ENCODE measurements around the gene AKAP13. TPM values are rescaled to one million over a fixed set of nuclear protein-coding genes. Genes with fewer than 3 reads are reported as not detected.

AKAP13 gene
- total RNA-seq, 3 donors from 2014 or later = 198 to 331 (median 259) TPM

DNA sequence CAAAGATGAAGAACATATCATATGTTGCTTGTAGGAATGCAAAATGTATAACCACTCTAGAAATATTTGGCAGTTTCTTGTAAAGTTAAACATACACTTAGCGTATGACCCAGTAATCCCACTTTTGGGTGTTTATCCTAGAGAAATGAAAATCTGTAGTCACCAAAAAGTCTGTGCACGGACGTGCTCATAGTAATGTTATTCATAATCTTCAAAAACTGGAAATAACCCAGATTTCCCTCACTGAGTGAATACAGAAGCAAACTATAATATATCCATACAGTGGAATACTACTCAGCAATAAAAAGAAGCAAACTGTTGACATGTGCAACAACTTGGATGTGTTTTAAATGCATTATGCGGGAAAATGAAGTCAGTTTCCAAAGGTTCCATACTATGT, 155.9 kb downstream of the AKAP13 start:
- H3K27ac ChIP-seq = no peak overlapping the region
- H3K27me3 ChIP-seq = no peaks in the 10 kb centered on the region
- H3K4me1 ChIP-seq = no peaks in the 10 kb centered on the region
- intact Hi-C loops (cut with DNase I; ENCODE audit: low total_unique reads) = no loop called here
- H3K9me3 ChIP-seq = no peaks in the 10 kb centered on the region
- H3K36me3 ChIP-seq = no peaks in the 10 kb centered on the region
- DNase-seq (ENCODE audit: low spot score in 2 of 2) = no peak
- TF ChIP-seq, protein P1, sequence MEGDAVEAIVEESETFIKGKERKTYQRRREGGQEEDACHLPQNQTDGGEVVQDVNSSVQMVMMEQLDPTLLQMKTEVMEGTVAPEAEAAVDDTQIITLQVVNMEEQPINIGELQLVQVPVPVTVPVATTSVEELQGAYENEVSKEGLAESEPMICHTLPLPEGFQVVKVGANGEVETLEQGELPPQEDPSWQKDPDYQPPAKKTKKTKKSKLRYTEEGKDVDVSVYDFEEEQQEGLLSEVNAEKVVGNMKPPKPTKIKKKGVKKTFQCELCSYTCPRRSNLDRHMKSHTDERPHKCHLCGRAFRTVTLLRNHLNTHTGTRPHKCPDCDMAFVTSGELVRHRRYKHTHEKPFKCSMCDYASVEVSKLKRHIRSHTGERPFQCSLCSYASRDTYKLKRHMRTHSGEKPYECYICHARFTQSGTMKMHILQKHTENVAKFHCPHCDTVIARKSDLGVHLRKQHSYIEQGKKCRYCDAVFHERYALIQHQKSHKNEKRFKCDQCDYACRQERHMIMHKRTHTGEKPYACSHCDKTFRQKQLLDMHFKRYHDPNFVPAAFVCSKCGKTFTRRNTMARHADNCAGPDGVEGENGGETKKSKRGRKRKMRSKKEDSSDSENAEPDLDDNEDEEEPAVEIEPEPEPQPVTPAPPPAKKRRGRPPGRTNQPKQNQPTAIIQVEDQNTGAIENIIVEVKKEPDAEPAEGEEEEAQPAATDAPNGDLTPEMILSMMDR (IDR thresholded peaks at IDR 0.05) = no peak
- TF ChIP-seq POLR2AphosphoS5 (IDR thresholded peaks at IDR 0.05) (no peak), POLR2A (IDR thresholded peaks at IDR 0.05) (no peak)
- H3K4me3 ChIP-seq = no peak overlapping the region

DNA sequence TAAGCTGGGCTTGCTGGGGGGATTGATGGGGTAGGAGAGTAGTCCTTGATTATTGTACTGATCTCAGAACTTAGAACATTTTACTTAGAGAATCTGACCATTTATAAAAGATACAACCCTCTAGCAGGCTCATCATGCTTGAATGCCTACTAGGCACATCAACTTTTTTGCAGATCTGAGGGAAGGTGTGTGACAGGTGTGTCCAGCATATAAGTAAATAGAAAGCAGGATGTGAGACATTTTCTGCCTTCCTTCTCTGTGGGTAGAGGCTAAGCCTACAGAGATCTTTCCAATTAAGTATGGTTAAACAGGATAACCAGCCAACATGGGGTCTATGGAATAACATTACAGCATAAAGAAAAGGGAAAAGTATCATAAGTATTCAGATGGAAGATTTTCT, 159.1 kb downstream of the AKAP13 start:
- TF ChIP-seq POLR2A (IDR thresholded peaks at IDR 0.05) (no peak), POLR2AphosphoS5 (IDR thresholded peaks at IDR 0.05) (no peak)
- TF ChIP-seq, protein P1 (IDR thresholded peaks at IDR 0.05) = no peak
- H3K36me3 ChIP-seq = no peaks in the 10 kb centered on the region
- H3K9me3 ChIP-seq = no peaks in the 10 kb centered on the region
- H3K27me3 ChIP-seq = no peaks in the 10 kb centered on the region
- no peak overlapping the region for H3K4me3 ChIP-seq
- H3K27ac ChIP-seq = no peak overlapping the region
- no peak for DNase-seq (ENCODE audit: low spot score in 2 of 2)
- H3K4me1 ChIP-seq = no peaks in the 10 kb centered on the region
- intact Hi-C loops (cut with DNase I; ENCODE audit: low total_unique reads) = no loop called here

DNA sequence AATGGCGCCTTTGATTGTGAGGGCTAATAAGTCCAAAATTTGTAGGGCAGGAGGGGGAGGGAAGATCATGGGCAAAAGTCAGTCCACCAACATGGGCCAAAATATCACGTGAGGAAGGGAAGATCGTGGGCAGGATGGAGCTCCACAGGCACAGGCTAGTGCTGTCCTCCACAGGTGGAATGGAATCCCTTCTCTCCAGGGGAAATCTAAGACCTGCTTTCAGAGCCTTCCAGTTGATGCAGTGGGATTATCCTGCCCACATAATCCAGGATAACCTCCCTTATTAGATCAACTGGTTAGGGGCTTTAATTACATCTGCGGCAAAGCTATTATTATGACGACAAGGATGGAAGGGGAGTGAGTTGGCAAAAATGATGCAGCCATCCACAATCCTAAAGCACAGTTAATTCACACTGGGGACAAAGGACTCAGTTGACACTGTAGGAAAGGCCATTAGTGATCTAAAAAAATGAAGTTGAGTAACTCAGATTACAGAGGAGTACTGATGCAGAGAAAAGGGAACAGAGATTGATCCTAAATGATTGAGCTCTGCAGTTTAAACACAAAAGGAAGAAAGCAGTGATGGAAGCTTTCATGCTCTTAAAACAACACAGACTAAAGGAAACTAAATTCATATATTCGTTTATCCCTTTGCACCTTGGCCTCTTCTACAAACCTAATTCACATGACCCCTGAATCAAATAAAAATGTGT, 159.8 kb downstream of the AKAP13 start:
- no peak overlapping the region for H3K4me3 ChIP-seq
- no peaks in the 10 kb centered on the region for H3K9me3 ChIP-seq
- H3K36me3 ChIP-seq = no peaks in the 10 kb centered on the region
- intact Hi-C loops (cut with DNase I; ENCODE audit: low total_unique reads) = no loop called here
- H3K27me3 ChIP-seq = no peaks in the 10 kb centered on the region
- no peaks in the 10 kb centered on the region for H3K4me1 ChIP-seq
- TF ChIP-seq POLR2AphosphoS5 (IDR thresholded peaks at IDR 0.05) (no peak), POLR2A (IDR thresholded peaks at IDR 0.05) (no peak)
- TF ChIP-seq, protein P1 (IDR thresholded peaks at IDR 0.05) = no peak
- DNase-seq (ENCODE audit: low spot score in 2 of 2) = no peak
- no peak overlapping the region for H3K27ac ChIP-seq

DNA sequence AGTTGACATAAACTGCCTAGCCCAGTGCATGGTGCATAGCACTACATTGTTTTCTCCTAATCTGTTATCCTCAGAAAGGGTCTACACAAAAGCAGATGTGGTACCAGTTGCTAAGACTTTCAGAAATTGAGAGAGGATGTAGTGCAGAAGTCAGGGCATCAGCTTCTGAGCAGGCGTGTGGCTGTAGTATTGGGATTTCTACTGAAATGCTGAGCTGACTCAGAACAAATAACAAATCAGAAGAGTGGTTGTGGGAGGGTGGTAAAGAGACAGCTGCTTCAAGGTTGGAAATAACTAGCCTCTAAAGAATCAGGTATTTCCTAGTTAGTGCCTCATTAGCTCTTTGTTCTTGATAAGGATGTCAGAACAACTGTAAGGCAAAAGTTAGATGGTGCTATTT, 161.3 kb downstream of the AKAP13 start:
- H3K27ac ChIP-seq = peak overlapping the region; percentile 84

DNA sequence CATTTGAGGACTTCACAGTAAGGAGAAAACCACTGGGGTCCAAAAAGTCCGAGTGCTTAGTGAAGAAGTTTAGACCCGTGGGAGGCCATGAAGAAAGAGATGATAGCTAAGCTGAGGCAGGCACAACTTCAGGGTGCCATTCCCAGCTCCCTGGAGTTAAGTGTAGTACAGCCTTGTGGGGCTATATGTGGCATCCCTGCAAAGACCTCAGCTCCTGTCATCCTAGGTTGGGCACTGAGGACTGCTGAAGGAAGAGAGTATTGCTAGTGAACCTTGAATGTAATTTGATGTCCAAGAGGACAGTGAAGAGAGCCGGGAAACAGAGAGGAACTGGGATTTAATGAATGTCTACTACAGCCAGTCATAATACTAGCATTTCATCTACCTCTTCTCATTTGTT, 162.1 kb downstream of the AKAP13 start:
- H3K27me3 ChIP-seq = no peaks in the 10 kb centered on the region
- TF ChIP-seq POLR2AphosphoS5 (IDR thresholded peaks at IDR 0.05) = no peak
- TF ChIP-seq POLR2A (IDR thresholded peaks at IDR 0.05) = no peak
- TF ChIP-seq, protein P1 (IDR thresholded peaks at IDR 0.05) = no peak
- no peak overlapping the region for H3K4me3 ChIP-seq
- no peaks in the 10 kb centered on the region for H3K36me3 ChIP-seq
- H3K27ac ChIP-seq = peak overlapping the region; percentile 84
- H3K4me1 ChIP-seq = no peaks in the 10 kb centered on the region
- DNase-seq (ENCODE audit: low spot score in 2 of 2) = no peak
- intact Hi-C loops (cut with DNase I; ENCODE audit: low total_unique reads) = no loop called here
- H3K9me3 ChIP-seq = no peaks in the 10 kb centered on the region

More for the DNA sequence above, 161.3 kb downstream of the AKAP13 start:
- Histone ChIP-seq H3K36me3 (no peaks in the 10 kb centered on the region), H3K4me1 (no peaks in the 10 kb centered on the region), H3K9me3 (no peaks in the 10 kb centered on the region), H3K4me3 (no peak overlapping the region), H3K27me3 (no peaks in the 10 kb centered on the region)
- TF ChIP-seq, protein P1 (IDR thresholded peaks at IDR 0.05) = no peak
- no peak for TF ChIP-seq POLR2A (IDR thresholded peaks at IDR 0.05)
- intact Hi-C loops (cut with DNase I; ENCODE audit: low total_unique reads) = no loop called here
- DNase-seq (ENCODE audit: low spot score in 2 of 2) = no peak

Measured in breast epithelium (tissue), 4 donors.